Spinal cord (tissue), 10 donors: ENCODE measurements around the gene DMBT1. TPM values are rescaled to one million over a fixed set of nuclear protein-coding genes. Genes with fewer than 3 reads are reported as not detected.
"Not testable (repeated sequence)": the region's sequence is repeated elsewhere in the genome, so short reads cannot be mapped to it uniquely, and the experiment has no call there.

Experiments
- DNase-seq, 6 donors: peaks; one replicate each; pipeline versions ENCODE4 v3.0.0 to v3.0.0-alpha.2; 2013 to 2015; ENCODE audit warnings: low spot score in 6 of 6, low read depth in 4 of 6
- H3K27ac ChIP-seq: one replicate; pipeline ENCODE4 v1.5.1; 2013; ENCODE audit warnings: low read depth, low read length, control low read depth
- H3K27me3 ChIP-seq: one replicate; pipeline ENCODE4 v1.6.1; 2013; ENCODE audit warnings: low read length; ENCODE audit not compliant: control insufficient read depth, insufficient read depth
- H3K36me3 ChIP-seq: one replicate; pipeline ENCODE4 v1.6.1; 2013; ENCODE audit warnings: low read length; ENCODE audit not compliant: control insufficient read depth, insufficient read depth
- H3K4me1 ChIP-seq: one replicate; pipeline ENCODE4 v1.6.1; 2013; ENCODE audit warnings: low read length; ENCODE audit not compliant: control insufficient read depth, insufficient read depth
- H3K4me3 ChIP-seq: one replicate; pipeline ENCODE4 v1.5.1; 2013; ENCODE audit warnings: low read depth, low read length, control low read depth
- H3K9me3 ChIP-seq: one replicate; pipeline ENCODE4 v1.6.1; 2013; ENCODE audit warnings: low read length; ENCODE audit not compliant: control insufficient read depth, insufficient read depth
- WGBS: methylation state at CpG from one replicate; pipeline ENCODE4 v1.1.5; 2013; ENCODE audit warnings: missing lambda C conversion rate; ENCODE audit not compliant: insufficient coverage; 5-methylcytosine and 5-hydroxymethylcytosine counted together
- polyA plus RNA-seq, 2 donors: library from polyadenylated mRNA; unstranded; fragments of 120-200 nt; gene quantifications; one replicate each; pipeline ENCODE4 v1.2.1, GENCODE V29; 2013; ENCODE audit not compliant: insufficient read length in 2 of 2
- total RNA-seq, 2 donors: library from RNA; depleted of rRNA in 1 of 2; stranded (reverse); fragments of 120-200 nt in 1 of 2; fragments of >200 nt in 1 of 2; gene quantifications; one replicate each; pipeline versions ENCODE4 v1.2.3 to v1.2.4, GENCODE V29; 2013 to 2014
- donor health status: healthy.

Gene DMBT1
- total and polyA plus RNA-seq, 4 donors: 0.10 to 0.18 (median 0.13) TPM

DNA sequence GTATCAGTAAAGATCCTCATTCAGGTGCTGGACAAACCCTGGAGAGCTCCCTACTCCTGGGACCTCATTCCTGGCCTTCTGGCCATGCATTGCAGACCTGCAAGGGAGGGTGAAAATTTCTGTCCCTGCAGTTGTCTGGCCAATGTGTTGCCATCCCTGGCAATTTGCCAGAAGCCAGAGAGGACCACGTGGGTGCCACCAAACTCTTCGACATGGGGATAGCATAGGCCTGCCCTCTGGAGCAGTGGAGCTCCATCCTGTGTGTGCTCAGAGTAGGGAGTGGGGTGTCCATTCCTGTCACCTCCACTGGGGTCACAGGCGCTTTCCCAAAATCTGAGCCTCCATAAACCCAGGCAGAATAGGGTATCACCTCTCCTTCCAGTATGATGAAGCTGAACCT, 31.2 kb downstream of the DMBT1 start:
- no peak for DNase-seq
- Histone ChIP-seq H3K4me3 (no peak overlapping the region), H3K27me3 (no peaks in the 10 kb centered on the region), H3K27ac (no peak overlapping the region), H3K4me1 (no peaks in the 10 kb centered on the region), H3K36me3 (no peaks in the 10 kb centered on the region), H3K9me3 (no peaks in the 10 kb centered on the region)
- WGBS: 63% methylated on average over 2 of the region's 3 CpGs

DNA sequence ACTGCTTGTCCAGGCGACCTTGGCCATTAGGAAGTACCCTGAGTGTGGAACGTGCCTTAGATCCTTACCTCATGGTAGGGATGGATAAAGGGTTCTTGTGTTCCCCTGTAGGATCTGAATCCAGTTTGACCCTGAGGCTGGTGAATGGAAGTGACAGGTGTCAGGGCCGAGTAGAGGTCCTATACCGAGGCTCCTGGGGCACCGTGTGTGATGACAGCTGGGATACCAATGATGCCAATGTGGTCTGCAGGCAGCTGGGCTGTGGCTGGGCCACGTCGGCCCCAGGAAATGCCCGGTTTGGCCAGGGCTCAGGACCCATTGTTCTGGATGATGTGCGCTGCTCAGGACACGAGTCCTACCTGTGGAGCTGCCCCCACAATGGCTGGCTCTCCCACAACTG, 31.6 kb downstream of the DMBT1 start:
- Histone ChIP-seq H3K36me3 (no peaks in the 10 kb centered on the region), H3K27me3 (no peaks in the 10 kb centered on the region), H3K4me1 (no peaks in the 10 kb centered on the region), H3K27ac (no peak overlapping the region), H3K9me3 (no peaks in the 10 kb centered on the region), H3K4me3 (no peak overlapping the region)
- DNase-seq: no peak
- no CpG with 5 or more reads among the region's 10 CpGs for WGBS

DNA sequence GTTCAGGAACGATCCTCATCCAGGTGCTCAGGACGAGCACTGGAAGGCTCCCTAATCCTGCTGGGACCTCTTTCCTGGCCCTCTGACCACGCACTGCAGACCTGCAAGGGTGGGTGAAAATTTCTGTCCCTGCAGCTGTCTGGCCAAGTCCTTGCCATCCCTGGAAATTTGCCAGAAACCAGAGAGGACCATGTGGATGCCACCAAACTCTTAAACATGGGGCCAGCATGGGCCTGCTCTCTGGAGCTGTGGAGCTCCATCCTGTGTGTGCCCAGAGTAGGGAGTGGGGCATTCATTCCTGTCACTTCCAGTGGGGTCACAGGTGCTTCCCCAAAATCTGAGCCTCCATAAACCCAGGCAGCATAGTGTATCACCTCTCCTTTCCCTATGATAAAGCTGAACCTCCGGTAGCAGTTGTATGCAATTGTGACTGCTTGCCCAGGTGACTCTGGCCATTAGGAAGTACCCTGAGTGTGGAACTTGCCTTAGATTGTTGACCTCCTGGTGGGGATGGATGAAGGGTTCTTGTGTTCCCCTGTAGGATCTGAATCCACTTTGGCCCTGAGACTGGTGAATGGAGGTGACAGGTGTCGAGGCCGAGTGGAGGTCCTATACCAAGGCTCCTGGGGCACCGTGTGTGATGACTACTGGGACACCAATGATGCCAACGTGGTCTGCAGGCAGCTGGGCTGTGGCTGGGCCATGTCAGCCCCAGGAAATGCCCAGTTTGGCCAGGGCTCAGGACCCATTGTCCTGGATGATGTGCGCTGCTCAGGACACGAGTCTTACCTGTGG, 57.1 kb downstream of the DMBT1 start:
- DNase-seq: no peak
- H3K27me3 ChIP-seq: no peaks in the 10 kb centered on the region
- no peaks in the 10 kb centered on the region for H3K4me1 ChIP-seq
- no peaks in the 10 kb centered on the region for H3K36me3 ChIP-seq
- H3K9me3 ChIP-seq: no peaks in the 10 kb centered on the region
- H3K27ac ChIP-seq: no peak overlapping the region
- WGBS: 78% methylated on average over 4 of the region's 10 CpGs
- H3K4me3 ChIP-seq: no peak overlapping the region

DNA sequence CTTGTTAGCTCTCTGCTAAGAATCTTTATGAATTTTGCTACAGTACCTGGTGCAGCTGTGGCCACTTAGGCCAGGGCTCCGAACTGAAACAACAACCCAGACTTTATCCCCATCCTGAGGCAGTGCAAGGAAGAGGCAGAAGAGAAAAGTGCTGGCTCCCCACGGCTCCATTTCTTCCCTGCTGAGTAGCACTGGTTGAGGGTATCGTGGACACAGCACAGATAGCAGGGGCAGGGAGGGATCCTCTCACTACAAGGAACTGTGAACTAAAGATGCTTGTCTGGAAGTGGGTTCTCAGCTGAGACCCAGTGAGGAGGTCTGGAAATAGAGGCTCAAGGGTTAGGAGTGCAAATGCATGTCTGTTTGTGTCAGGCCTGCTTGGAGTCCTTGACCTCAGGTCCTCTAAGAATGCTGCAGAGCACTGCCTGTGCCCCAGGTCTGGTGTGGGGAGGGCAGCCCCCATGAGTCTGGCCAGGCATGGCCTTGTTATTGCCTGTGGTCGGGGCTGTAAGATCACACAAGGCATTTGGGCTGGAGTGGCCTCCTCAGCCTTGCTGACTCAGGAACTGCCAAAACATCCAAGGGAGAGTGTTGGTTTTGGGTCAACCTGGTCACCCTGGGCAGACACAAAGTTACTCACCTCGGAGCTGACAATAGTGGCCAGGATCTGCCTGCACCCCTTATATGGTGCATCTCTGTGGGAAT, 58.1 kb downstream of the DMBT1 start:
- Histone ChIP-seq H3K27me3 (no peaks in the 10 kb centered on the region), H3K36me3 (no peaks in the 10 kb centered on the region), H3K4me1 (no peaks in the 10 kb centered on the region), H3K9me3 (no peaks in the 10 kb centered on the region), H3K27ac (no peak overlapping the region), H3K4me3 (no peak overlapping the region)
- WGBS: 62% methylated on average over 5 of the region's 5 CpGs
- DNase-seq: no peak

DNA sequence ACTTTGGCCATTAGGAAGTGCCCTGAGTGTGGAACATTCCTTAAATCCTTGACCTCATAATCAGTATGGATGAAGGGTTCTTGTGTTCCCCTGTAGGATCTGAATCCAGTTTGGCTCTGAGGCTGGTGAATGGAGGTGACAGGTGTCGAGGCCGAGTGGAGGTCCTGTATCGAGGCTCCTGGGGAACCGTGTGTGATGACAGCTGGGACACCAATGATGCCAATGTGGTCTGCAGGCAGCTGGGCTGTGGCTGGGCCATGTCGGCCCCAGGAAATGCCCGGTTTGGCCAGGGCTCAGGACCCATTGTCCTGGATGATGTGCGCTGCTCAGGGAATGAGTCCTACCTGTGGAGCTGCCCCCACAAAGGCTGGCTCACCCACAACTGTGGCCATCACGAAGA, 60.4 kb downstream of the DMBT1 start:
- not testable (repeated sequence) for H3K4me1 ChIP-seq, H3K4me3 ChIP-seq, H3K27me3 ChIP-seq, DNase-seq, H3K9me3 ChIP-seq, H3K27ac ChIP-seq, H3K36me3 ChIP-seq
- WGBS: 90% methylated on average over 2 of the region's 8 CpGs

DNA sequence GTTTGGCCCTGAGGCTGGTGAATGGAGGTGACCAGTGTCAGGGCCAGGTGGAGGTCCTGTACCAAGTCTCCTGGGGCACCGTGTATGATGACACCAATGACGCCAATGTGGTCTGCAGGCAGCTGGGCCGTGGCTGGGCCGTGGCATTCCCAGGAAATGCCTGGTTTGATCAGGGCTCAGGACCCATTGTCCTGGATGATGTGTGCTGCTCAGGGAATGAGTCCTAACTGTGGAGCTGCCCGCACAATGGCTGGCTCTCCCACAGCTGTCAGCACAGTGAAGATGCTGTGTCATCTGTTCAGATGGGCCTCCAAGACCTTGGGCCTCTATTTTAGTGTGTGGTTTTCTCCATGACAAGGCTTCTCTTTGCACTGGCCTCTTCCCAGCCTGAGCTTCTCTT, 64.0 kb downstream of the DMBT1 start:
- no peaks in the 10 kb centered on the region for H3K4me1 ChIP-seq
- H3K36me3 ChIP-seq: no peaks in the 10 kb centered on the region
- H3K4me3 ChIP-seq: no peak overlapping the region
- 76% methylated on average over 5 of the region's 5 CpGs for WGBS
- no peak for DNase-seq
- no peaks in the 10 kb centered on the region for H3K9me3 ChIP-seq
- H3K27me3 ChIP-seq: no peaks in the 10 kb centered on the region
- no peak overlapping the region for H3K27ac ChIP-seq

DNA sequence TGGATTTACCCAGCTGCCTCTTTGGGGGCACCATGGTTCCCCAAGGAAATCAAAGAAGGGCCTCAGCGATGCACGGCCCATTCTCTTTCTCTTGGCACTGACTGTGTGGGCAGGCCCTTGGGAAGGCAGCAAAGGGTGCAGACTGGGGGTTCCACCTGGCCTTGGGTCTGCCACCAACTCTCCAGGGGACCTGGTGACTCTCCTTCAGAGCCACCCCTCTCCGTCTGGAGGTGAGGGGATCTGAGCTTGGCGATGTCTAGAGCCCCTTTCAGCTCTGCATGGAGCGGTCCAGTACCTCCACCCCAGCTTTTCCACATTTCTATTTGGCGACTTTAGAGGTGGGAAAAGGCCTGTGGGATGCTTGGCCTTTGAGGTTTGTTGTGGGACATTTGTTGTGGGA, 70.0 kb downstream of the DMBT1 start:
- Histone ChIP-seq H3K4me3 (no peak overlapping the region), H3K4me1 (no peaks in the 10 kb centered on the region), H3K27me3 (no peaks in the 10 kb centered on the region), H3K36me3 (no peaks in the 10 kb centered on the region), H3K27ac (no peak overlapping the region), H3K9me3 (no peaks in the 10 kb centered on the region)
- 95% methylated on average over 2 of the region's 6 CpGs for WGBS
- no peak for DNase-seq

DNA sequence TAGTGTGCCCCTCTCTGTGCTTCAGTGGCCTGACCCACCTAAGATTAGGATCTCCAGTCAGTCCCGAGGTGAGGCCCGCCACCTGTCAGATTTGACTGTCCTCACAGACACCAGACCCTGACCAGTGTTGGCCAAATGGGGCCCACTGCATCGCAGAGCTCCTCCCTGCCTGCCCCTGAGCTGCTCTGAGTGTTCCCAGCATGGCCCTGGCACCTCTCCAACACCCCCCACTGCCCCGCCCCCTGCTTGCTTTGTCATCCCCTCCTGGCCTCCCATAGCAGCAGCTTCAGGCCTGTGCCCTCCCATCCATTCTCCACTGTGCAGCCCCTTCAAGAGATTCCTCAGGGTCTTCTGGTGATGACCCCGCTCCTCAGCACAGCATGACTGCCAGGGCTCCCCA, 71.5 kb downstream of the DMBT1 start:
- Histone ChIP-seq H3K4me1 (no peaks in the 10 kb centered on the region), H3K9me3 (no peaks in the 10 kb centered on the region), H3K27me3 (no peaks in the 10 kb centered on the region), H3K36me3 (no peaks in the 10 kb centered on the region), H3K27ac (no peak overlapping the region), H3K4me3 (no peak overlapping the region)
- WGBS: 81% methylated on average over 5 of the region's 5 CpGs
- DNase-seq: no peak

DNA sequence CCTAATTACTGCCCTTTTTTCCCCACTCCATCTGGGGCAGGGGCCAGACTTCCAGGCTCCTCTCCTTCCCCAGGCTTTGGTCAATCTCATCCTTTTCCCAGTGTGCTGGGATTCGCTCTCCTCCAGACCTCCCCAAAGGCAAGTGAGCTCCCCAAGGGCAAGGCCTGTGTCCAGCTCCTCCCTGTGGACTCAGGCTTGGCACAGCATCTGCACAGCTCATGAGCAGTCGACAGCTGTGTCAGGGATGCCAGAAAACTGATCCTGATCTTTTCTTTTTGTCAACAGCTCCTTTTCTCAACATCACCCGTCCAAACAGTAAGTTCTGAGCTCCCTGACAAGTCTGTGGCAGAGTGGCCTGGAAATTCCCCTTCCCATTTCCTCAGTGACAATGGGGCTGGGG, 72.0 kb downstream of the DMBT1 start:
- Histone ChIP-seq H3K36me3 (no peaks in the 10 kb centered on the region), H3K27ac (no peak overlapping the region), H3K4me3 (no peak overlapping the region), H3K27me3 (no peaks in the 10 kb centered on the region), H3K4me1 (no peaks in the 10 kb centered on the region), H3K9me3 (no peaks in the 10 kb centered on the region)
- WGBS: 70% methylated on average over 1 of the region's 3 CpGs
- no peak for DNase-seq

DNA sequence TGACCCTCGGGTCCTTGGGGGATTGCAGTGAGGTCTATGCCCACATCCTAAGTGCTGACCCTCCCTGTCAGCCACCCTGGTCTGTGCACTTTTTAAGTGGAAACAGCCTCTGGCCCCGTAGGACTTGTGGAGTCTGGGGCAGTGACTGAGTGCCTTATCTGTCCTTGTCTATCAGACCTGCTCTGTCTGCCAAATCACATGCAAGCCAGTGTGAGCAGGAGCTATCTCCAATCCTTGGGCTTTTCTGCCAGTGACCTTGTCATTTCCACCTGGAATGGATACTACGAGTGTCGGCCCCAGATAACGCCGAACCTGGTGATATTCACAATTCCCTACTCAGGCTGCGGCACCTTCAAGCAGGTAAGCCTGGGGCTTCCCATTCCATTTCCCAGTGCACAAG, 76.4 kb downstream of the DMBT1 start:
- H3K27ac ChIP-seq: no peak overlapping the region
- H3K9me3 ChIP-seq: no peaks in the 10 kb centered on the region
- no peaks in the 10 kb centered on the region for H3K36me3 ChIP-seq
- no peak for DNase-seq
- no peak overlapping the region for H3K4me3 ChIP-seq
- H3K4me1 ChIP-seq: no peaks in the 10 kb centered on the region
- 85% methylated on average over 5 of the region's 7 CpGs for WGBS
- H3K27me3 ChIP-seq: no peaks in the 10 kb centered on the region
